ENCODE results near the gene MISP. TPM values are rescaled to one million over a fixed set of nuclear protein-coding genes. Genes with fewer than 3 reads are reported as not detected.

Gene MISP
- total and polyA plus RNA-seq, 2 donors (not counting 1 experiment from before 2014, with no cell fraction given): not detected

GRCh38 chr19:715347-715746 is 35.6 kb upstream of the MISP start:
- Histone ChIP-seq H3K4me3 (ENCODE audit: control extremely low read depth in 1 of 5, extremely low read depth in 1 of 5, insufficient read depth in 1 of 5, low read depth in 2 of 5, low read length in 4 of 5) (no peak overlapping the region), H3K9me3 (ENCODE audit: control extremely low read depth in 1 of 3, control insufficient read depth in 2 of 3, insufficient read depth in 1 of 3, low read length in 2 of 3) (peaks cover 0 to 21% (median 3%) of the 10 kb centered on the region in 3 donors), H4K20me1 (ENCODE audit: control insufficient read depth, insufficient read depth, low read length, poor library complexity, severe bottlenecking) (no peaks in the 10 kb centered on the region), H2AFZ (ENCODE audit: insufficient read depth, low read depth, low read length, poor library complexity, severe bottlenecking) (no peak overlapping the region), H3K27me3 (replicated peaks in 1 of 4; ENCODE audit: control extremely low read depth in 1 of 4, control insufficient read depth in 3 of 4, insufficient read depth in 4 of 4, low read length in 3 of 4) (peaks cover 0 to 24% (median 7%) of the 10 kb centered on the region in 4 experiments), H3K36me3 (replicated peaks in 1 of 2; ENCODE audit: control extremely low read depth in 1 of 2, control insufficient read depth in 1 of 2, extremely low read depth in 1 of 2, insufficient read depth in 2 of 2, low read length in 1 of 2) (no peaks in the 10 kb centered on the region), H3K4me1 (ENCODE audit: control insufficient read depth in 2 of 2, insufficient read depth in 2 of 2, low read length in 2 of 2) (peaks cover 5 to 6% of the 10 kb centered on the region in 2 donors), H3K4me2 (replicated peaks; ENCODE audit: low read depth, low read length, poor library complexity, severe bottlenecking) (no peak overlapping the region), H3K27ac (ENCODE audit: low read length in 2 of 2) (no peak overlapping the region), H3K79me2 (ENCODE audit: control insufficient read depth, insufficient read depth, low read length) (no peaks in the 10 kb centered on the region), H3K9ac (ENCODE audit: low read length) (no peak overlapping the region)
- no peaks in the 10 kb centered on the region for H3K4me1 Mint-ChIP-seq
- DNase-seq (no peak), ATAC-seq (ENCODE audit: low read depth) (no peak)
- H3K4me3 Mint-ChIP-seq: no peak overlapping the region
- intact Hi-C loops (cut with micrococcal nuclease): no loop called here
- POLR2A ChIA-PET: no interaction called here
- H3K9me3 Mint-ChIP-seq (ENCODE audit: insufficient read depth): peaks cover 6% of the 10 kb centered on the region
- no peak overlapping the region for H3K27ac Mint-ChIP-seq
- peaks cover 29% of the 10 kb centered on the region for H3K27me3 Mint-ChIP-seq
- 90% methylated on average over 1 of the region's 3 CpGs for WGBS (ENCODE audit: insufficient coverage)
- TF ChIP-seq CTCF (IDR thresholded peaks at IDR 0.05): no peak
- TF ChIP-seq EZH2 (IDR thresholded peaks at IDR 0.05; ENCODE audit: borderline replicate concordance, insufficient read depth, low read depth, low read length, poor library complexity, severe bottlenecking): no peak
- CTCF ChIA-PET: no interaction called here

- Histone ChIP-seq H3K27me3 (replicated peaks in 1 of 4; ENCODE audit: control extremely low read depth in 1 of 4, control insufficient read depth in 3 of 4, insufficient read depth in 4 of 4, low read length in 3 of 4) (peaks cover 0 to 39% (median 7%) of the 10 kb centered on the region in 4 experiments), H3K4me3 (ENCODE audit: control extremely low read depth in 1 of 5, extremely low read depth in 1 of 5, insufficient read depth in 1 of 5, low read depth in 2 of 5, low read length in 4 of 5) (no peak overlapping the region), H3K27ac (ENCODE audit: low read length in 2 of 2) (no peak overlapping the region), H3K4me2 (replicated peaks; ENCODE audit: low read depth, low read length, poor library complexity, severe bottlenecking) (no peak overlapping the region), H4K20me1 (ENCODE audit: control insufficient read depth, insufficient read depth, low read length, poor library complexity, severe bottlenecking) (no peaks in the 10 kb centered on the region), H3K4me1 (ENCODE audit: control insufficient read depth in 2 of 2, insufficient read depth in 2 of 2, low read length in 2 of 2) (peaks cover 14 to 18% of the 10 kb centered on the region in 2 donors), H3K9ac (ENCODE audit: low read length) (no peak overlapping the region), H2AFZ (ENCODE audit: insufficient read depth, low read depth, low read length, poor library complexity, severe bottlenecking) (no peak overlapping the region), H3K36me3 (replicated peaks in 1 of 2; ENCODE audit: control extremely low read depth in 1 of 2, control insufficient read depth in 1 of 2, extremely low read depth in 1 of 2, insufficient read depth in 2 of 2, low read length in 1 of 2) (no peaks in the 10 kb centered on the region), H3K79me2 (ENCODE audit: control insufficient read depth, insufficient read depth, low read length) (no peaks in the 10 kb centered on the region), H3K9me3 (ENCODE audit: control extremely low read depth in 1 of 3, control insufficient read depth in 2 of 3, insufficient read depth in 1 of 3, low read length in 2 of 3) (peaks cover 0 to 26% (median 3%) of the 10 kb centered on the region in 3 donors)
- WGBS (ENCODE audit: insufficient coverage): 60% methylated on average over 23 of the region's 23 CpGs
- Mint-ChIP-seq H3K4me1 (peaks cover 8% of the 10 kb centered on the region), H3K27ac (no peak overlapping the region), H3K4me3 (no peak overlapping the region), H3K9me3 (ENCODE audit: insufficient read depth) (peaks cover 6% of the 10 kb centered on the region), H3K27me3 (peaks cover 18% of the 10 kb centered on the region)
- intact Hi-C loops (cut with micrococcal nuclease): no loop called here
- CTCF ChIA-PET: no interaction called here
- POLR2A ChIA-PET: no interaction called here
- no peak for ATAC-seq (ENCODE audit: low read depth)
- no peak for DNase-seq
- no peak for TF ChIP-seq EZH2 (IDR thresholded peaks at IDR 0.05; ENCODE audit: borderline replicate concordance, insufficient read depth, low read depth, low read length, poor library complexity, severe bottlenecking)
- no peak for TF ChIP-seq CTCF (IDR thresholded peaks at IDR 0.05)
Measured at GRCh38 chr19:718251-718951, 32.5 kb upstream of the MISP start.
